HepG2 (cell line): Measurements from ENCODE around the gene SNX11. TPM values are rescaled to one million over a fixed set of nuclear protein-coding genes. Genes with fewer than 3 reads are reported as not detected.
A peak's percentile ranks its signal among the peaks of the same experiment; 100 is the strongest.

Experiments
- CEBPG ChIP-seq: IDR thresholded peaks from 2 replicates; pipeline ENCODE4 v1.6.1; 2016
- ELF1 ChIP-seq: sonication (generic); formaldehyde crosslinking; IDR thresholded peaks from 2 replicates; pipeline ENCODE4 v1.4.0; 2020; ENCODE audit warnings: missing genetic modification reagents
- ERF ChIP-seq: IDR thresholded peaks from 2 replicates; pipeline ENCODE4 v1.6.1; 2018; ENCODE audit warnings: missing biosample characterization, missing genetic modification reagents
- FOXC1 ChIP-seq: sonication (generic); formaldehyde crosslinking; IDR thresholded peaks from 2 replicates; pipeline ENCODE4 v1.8.0; 2022; ENCODE audit warnings: mild to moderate bottlenecking, missing genetic modification reagents, borderline replicate concordance
- FOXJ3 ChIP-seq: sonication (generic); formaldehyde crosslinking; IDR thresholded peaks from 2 replicates; pipeline ENCODE4 v1.4.0; 2020; ENCODE audit warnings: missing genetic modification reagents, mild to moderate bottlenecking, borderline replicate concordance
- HBP1 ChIP-seq: IDR thresholded peaks from 2 replicates; pipeline ENCODE4 v1.6.1; 2016; ENCODE audit warnings: low read depth, control low read depth
- KDM1A ChIP-seq: IDR thresholded peaks from 2 replicates; pipeline ENCODE4 v1.6.1; 2016; ENCODE audit warnings: missing compliant biosample characterization
- MED8 ChIP-seq: sonication (generic); formaldehyde crosslinking; IDR thresholded peaks from 2 replicates; pipeline ENCODE4 v1.8.1; 2023; ENCODE audit warnings: mild to moderate bottlenecking, missing genetic modification reagents; ENCODE audit not compliant: insufficient replicate concordance
- MIER2 ChIP-seq: IDR thresholded peaks from 2 replicates; pipeline ENCODE4 v1.6.1; 2016; ENCODE audit warnings: missing biosample characterization, missing genetic modification reagents
- MIER3 ChIP-seq: IDR thresholded peaks from 2 replicates; pipeline ENCODE4 v1.6.1; 2016; ENCODE audit warnings: missing compliant biosample characterization, borderline replicate concordance
- NKX3-1 ChIP-seq: sonication (generic); formaldehyde crosslinking; IDR thresholded peaks from 2 replicates; pipeline ENCODE4 v1.5.0; 2020; ENCODE audit warnings: missing genetic modification reagents
- POLR2A ChIP-seq, 2 experiments: IDR thresholded peaks; 2 replicates each; pipeline ENCODE4 v1.6.1; 2011; ENCODE audit warnings: low read depth in 2 of 2, low read length in 2 of 2, mild to moderate bottlenecking in 1 of 2, moderate library complexity in 1 of 2; ENCODE audit not compliant: insufficient read depth in 1 of 2
- REL ChIP-seq: sonication (generic); formaldehyde crosslinking; conservative IDR thresholded peaks from 2 replicates; pipeline ENCODE4 v1.8.0; 2022; ENCODE audit warnings: mild to moderate bottlenecking, missing genetic modification reagents, moderate library complexity
- SAP130 ChIP-seq: IDR thresholded peaks from 2 replicates; pipeline ENCODE4 v1.6.1; 2016; ENCODE audit warnings: low read depth
- SYNCRIP ChIP-seq: fragments of 200-400 bp; formaldehyde crosslinking; IDR thresholded peaks from 2 replicates; pipeline ENCODE4 v1.6.1; 2018; ENCODE audit warnings: mild to moderate bottlenecking, low read depth, low read length; ENCODE audit not compliant: insufficient read depth
- ZNF260 ChIP-seq: sonication (generic); formaldehyde crosslinking; IDR thresholded peaks from 2 replicates; pipeline ENCODE4 v1.4.0; 2020; ENCODE audit warnings: missing genetic modification reagents, low read depth, mild to moderate bottlenecking, borderline replicate concordance
- ZNF280B ChIP-seq: sonication (generic); formaldehyde crosslinking; IDR thresholded peaks from 2 replicates; pipeline ENCODE4 v1.5.0; 2020; ENCODE audit warnings: missing genetic modification reagents, mild to moderate bottlenecking, borderline replicate concordance
- ZNF75D ChIP-seq: sonication (generic); formaldehyde crosslinking; IDR thresholded peaks from 2 replicates; pipeline ENCODE4 v1.8.1; 2023; ENCODE audit warnings: missing genetic modification reagents, mild to moderate bottlenecking, borderline replicate concordance
- polyA plus RNA-seq, 8 experiments: library from polyadenylated mRNA; depleted of rRNA in 3 of 8; stranded (reverse) in 7 of 8; unstranded in 1 of 8; fragments of >200 nt; fragmentation: Illumina TruSeq in 4 of 8; extraction: Trizol in 4 of 8; gene quantifications; 2 replicates each; pipeline versions ENCODE4 v1.2.1 to v1.2.3, GENCODE V29; 2011 to 2016; ENCODE audit warnings: low read depth in 4 of 8, missing spikeins in 1 of 8, mixed read lengths in 1 of 8; ENCODE audit not compliant: insufficient read depth in 1 of 8
- total RNA-seq, 5 experiments: library from RNA; depleted of rRNA; stranded (reverse); fragments of >200 nt; fragmentation: Illumina TruSeq; extraction: Trizol; gene quantifications; 2 replicates each; pipeline ENCODE4 v1.2.3, GENCODE V29; 2016; ENCODE audit warnings: low read depth in 1 of 5
- TF ChIP-seq, protein P1 (sequence below), 2 experiments: sonication (generic) in 1 of 2; formaldehyde crosslinking in 1 of 2; IDR thresholded peaks; 2 replicates each; pipeline versions ENCODE4 v1.6.1 to v1.9.0; 2014 to 2022; ENCODE audit warnings: antibody characterized with exemption in 1 of 2, borderline replicate concordance in 1 of 2, inconsistent platforms in 1 of 2, low read depth in 1 of 2, missing genetic modification reagents in 1 of 2
- TF ChIP-seq, protein P2 (sequence below), 2 experiments: sonication (generic) in 1 of 2; formaldehyde crosslinking in 1 of 2; IDR thresholded peaks; 2 replicates each; pipeline versions ENCODE4 v1.5.1 to v1.6.1; 2011 to 2020; ENCODE audit warnings: borderline replicate concordance in 1 of 2, low read depth in 1 of 2, low read length in 1 of 2, mild to moderate bottlenecking in 1 of 2, missing genetic modification reagents in 1 of 2, moderate library complexity in 1 of 2

SNX11 gene
- total and polyA plus RNA-seq, 2 of the 13 experiments (the other 11 are each of a cell fraction or from before 2014, with no cell fraction given) = 12.9 to 14.0 TPM

GRCh38 chr17:48100591-48101011, 7.0 kb upstream of the SNX11 start (continued):
- TF ChIP-seq REL (CRISPR knock-in tag) (no peak), ZNF260 (CRISPR knock-in tag) (no peak), HBP1 (CRISPR knock-in tag) (no peak), MIER2 (CRISPR knock-in tag) (no peak), CEBPG (CRISPR knock-in tag) (no peak), ZNF75D (CRISPR knock-in tag) (no peak), SAP130 (CRISPR knock-in tag) (no peak), MIER3 (CRISPR knock-in tag) (no peak), POLR2A (IDR thresholded peaks at IDR 0.05; ENCODE audit: insufficient read depth in 1 of 2, low read depth in 2 of 2, low read length in 2 of 2) (no peak), KDM1A (no peak), NKX3-1 (no peak), FOXC1 (CRISPR knock-in tag) (no peak; the same call in 1 of the 2 replicates), ELF1 (CRISPR knock-in tag) (0 out of 2 replicates have a peak, but pooled peaks have one; percentile 8), MED8 (CRISPR knock-in tag) (no peak), FOXJ3 (no peak), ZNF280B (CRISPR knock-in tag) (no peak; the same call in 1 of the 2 replicates), SYNCRIP (no peak), ERF (no peak)
- TF ChIP-seq, protein P1, sequence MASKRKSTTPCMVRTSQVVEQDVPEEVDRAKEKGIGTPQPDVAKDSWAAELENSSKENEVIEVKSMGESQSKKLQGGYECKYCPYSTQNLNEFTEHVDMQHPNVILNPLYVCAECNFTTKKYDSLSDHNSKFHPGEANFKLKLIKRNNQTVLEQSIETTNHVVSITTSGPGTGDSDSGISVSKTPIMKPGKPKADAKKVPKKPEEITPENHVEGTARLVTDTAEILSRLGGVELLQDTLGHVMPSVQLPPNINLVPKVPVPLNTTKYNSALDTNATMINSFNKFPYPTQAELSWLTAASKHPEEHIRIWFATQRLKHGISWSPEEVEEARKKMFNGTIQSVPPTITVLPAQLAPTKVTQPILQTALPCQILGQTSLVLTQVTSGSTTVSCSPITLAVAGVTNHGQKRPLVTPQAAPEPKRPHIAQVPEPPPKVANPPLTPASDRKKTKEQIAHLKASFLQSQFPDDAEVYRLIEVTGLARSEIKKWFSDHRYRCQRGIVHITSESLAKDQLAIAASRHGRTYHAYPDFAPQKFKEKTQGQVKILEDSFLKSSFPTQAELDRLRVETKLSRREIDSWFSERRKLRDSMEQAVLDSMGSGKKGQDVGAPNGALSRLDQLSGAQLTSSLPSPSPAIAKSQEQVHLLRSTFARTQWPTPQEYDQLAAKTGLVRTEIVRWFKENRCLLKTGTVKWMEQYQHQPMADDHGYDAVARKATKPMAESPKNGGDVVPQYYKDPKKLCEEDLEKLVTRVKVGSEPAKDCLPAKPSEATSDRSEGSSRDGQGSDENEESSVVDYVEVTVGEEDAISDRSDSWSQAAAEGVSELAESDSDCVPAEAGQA (IDR thresholded peaks at IDR 0.05; ENCODE audit: low read depth) = 0 out of 2 replicates have a peak, but pooled peaks have one; percentile 2
- TF ChIP-seq, protein P1 (CRISPR knock-in tag; IDR thresholded peaks at IDR 0.05; ENCODE audit: borderline replicate concordance) = no peak
- TF ChIP-seq, protein P2, sequence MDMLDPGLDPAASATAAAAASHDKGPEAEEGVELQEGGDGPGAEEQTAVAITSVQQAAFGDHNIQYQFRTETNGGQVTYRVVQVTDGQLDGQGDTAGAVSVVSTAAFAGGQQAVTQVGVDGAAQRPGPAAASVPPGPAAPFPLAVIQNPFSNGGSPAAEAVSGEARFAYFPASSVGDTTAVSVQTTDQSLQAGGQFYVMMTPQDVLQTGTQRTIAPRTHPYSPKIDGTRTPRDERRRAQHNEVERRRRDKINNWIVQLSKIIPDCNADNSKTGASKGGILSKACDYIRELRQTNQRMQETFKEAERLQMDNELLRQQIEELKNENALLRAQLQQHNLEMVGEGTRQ (IDR thresholded peaks at IDR 0.05; ENCODE audit: low read depth, low read length) = no peak
- TF ChIP-seq, protein P2 (CRISPR knock-in tag; IDR thresholded peaks at IDR 0.05; ENCODE audit: borderline replicate concordance) = no peak
